Activated CD8-positive, alpha-beta T cell treated with anti-CD3 and anti-CD28 coated beads for 36 hours (primary cell): Measurements from ENCODE around the gene GIGYF2. TPM values are rescaled to one million over a fixed set of nuclear protein-coding genes. Genes with fewer than 3 reads are reported as not detected.

ENCODE experiments used
- ATAC-seq: fragments of 200-7000 bp; cut with Tn5 transposase; one replicate; pipeline ENCODE4 v1.10.0; 2021; ENCODE audit warnings: mild to moderate bottlenecking, moderate library complexity
- CTCF ChIA-PET: fragments of 350-600 bp; sonication (Branson Sonifier 250); formaldehyde crosslinking; loops from one replicate; lab custom pipeline; 2021; ENCODE audit warnings: antibody characterized with exemption; lab: Charles Lee
- POLR2A ChIA-PET: fragments of 350-600 bp; sonication (Branson Sonifier 250); formaldehyde crosslinking; loops from one replicate; lab custom pipeline; 2021; ENCODE audit warnings: antibody characterized with exemption; lab: Charles Lee
- DNase-seq: peaks from one replicate; pipeline ENCODE4 v3.0.0-alpha.2; 2020
- H3K27ac Mint-ChIP-seq: one replicate; pipeline ENCODE4 v1.8.0; 2021; ENCODE audit warnings: mild to moderate bottlenecking, mixed read lengths
- H3K27me3 Mint-ChIP-seq: one replicate; pipeline ENCODE4 v1.8.0; 2021; ENCODE audit warnings: mixed read lengths
- H3K36me3 Mint-ChIP-seq: one replicate; pipeline ENCODE4 v1.8.0; 2021; ENCODE audit warnings: low read depth, mixed read lengths
- H3K4me1 Mint-ChIP-seq: one replicate; pipeline ENCODE4 v1.8.0; 2021; ENCODE audit warnings: low read depth, mixed read lengths
- H3K4me3 Mint-ChIP-seq: one replicate; pipeline ENCODE4 v1.8.0; 2021; ENCODE audit warnings: mild to moderate bottlenecking, moderate library complexity, mixed read lengths
- H3K9me3 Mint-ChIP-seq: one replicate; pipeline ENCODE4 v1.8.0; 2021; ENCODE audit warnings: mixed read lengths
- intact Hi-C: fragments of 100-400 bp; cut with micrococcal nuclease; formaldehyde crosslinking; loops from one replicate; pipeline ENCODE4 v1.10.0; 2022
- total RNA-seq, 2 experiments: library from RNA; stranded (reverse); gene quantifications; one replicate each; pipeline ENCODE4 v1.2.3, GENCODE V29; 2021
- TF ChIP-seq, protein P1 (sequence below): fragments of 200-600 bp; IDR thresholded peaks from one replicate; pipeline ENCODE4 v1.8.0; 2022; ENCODE audit warnings: antibody characterized with exemption, mild to moderate bottlenecking

Gene GIGYF2
- total RNA-seq, 2 experiments from 2014 or later: 49.7 to 52.5 TPM

DNA sequence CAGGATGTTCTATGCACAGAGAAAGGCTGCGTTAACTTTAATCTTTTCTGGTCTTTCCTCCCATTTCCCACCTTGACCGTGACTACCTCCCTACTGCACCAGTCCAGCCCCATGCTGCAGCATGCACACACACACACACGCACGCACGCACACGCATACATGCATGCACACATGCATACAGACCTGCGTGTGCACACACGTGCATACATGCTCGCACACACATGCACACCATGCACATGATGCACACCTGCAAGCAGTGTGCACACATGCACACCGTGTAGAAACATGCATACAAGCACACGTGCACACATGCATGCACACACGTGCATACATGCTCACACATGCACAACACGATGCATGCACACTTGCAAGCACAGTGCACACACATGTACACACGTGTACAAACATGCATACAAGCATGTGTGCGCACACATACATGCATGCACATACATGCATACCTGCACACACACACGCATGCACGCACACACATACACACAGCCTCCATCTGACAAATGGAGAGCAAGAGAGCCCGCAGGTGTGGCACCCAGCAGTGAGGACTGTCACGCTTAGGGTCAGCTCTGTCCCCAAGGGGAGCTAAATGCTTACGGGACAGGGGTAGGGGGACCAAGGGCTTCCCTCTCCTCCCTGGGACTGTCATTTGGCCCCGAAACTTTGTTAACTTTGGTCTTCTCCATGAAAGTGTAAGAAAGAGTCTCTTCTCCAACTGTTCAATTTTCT lies 191.1 kb downstream of the GIGYF2 start:
- Mint-ChIP-seq H3K36me3 (no peaks in the 10 kb centered on the region), H3K27ac (no peak overlapping the region), H3K27me3 (peaks cover 11% of the 10 kb centered on the region), H3K4me3 (no peak overlapping the region), H3K4me1 (no peaks in the 10 kb centered on the region), H3K9me3 (no peaks in the 10 kb centered on the region)
- ATAC-seq (no peak), DNase-seq (no peak)
- TF ChIP-seq, protein P1, sequence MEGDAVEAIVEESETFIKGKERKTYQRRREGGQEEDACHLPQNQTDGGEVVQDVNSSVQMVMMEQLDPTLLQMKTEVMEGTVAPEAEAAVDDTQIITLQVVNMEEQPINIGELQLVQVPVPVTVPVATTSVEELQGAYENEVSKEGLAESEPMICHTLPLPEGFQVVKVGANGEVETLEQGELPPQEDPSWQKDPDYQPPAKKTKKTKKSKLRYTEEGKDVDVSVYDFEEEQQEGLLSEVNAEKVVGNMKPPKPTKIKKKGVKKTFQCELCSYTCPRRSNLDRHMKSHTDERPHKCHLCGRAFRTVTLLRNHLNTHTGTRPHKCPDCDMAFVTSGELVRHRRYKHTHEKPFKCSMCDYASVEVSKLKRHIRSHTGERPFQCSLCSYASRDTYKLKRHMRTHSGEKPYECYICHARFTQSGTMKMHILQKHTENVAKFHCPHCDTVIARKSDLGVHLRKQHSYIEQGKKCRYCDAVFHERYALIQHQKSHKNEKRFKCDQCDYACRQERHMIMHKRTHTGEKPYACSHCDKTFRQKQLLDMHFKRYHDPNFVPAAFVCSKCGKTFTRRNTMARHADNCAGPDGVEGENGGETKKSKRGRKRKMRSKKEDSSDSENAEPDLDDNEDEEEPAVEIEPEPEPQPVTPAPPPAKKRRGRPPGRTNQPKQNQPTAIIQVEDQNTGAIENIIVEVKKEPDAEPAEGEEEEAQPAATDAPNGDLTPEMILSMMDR: no peak
- CTCF ChIA-PET: no interaction called here
- POLR2A ChIA-PET: no interaction called here
- intact Hi-C loops: no loop called here

DNA sequence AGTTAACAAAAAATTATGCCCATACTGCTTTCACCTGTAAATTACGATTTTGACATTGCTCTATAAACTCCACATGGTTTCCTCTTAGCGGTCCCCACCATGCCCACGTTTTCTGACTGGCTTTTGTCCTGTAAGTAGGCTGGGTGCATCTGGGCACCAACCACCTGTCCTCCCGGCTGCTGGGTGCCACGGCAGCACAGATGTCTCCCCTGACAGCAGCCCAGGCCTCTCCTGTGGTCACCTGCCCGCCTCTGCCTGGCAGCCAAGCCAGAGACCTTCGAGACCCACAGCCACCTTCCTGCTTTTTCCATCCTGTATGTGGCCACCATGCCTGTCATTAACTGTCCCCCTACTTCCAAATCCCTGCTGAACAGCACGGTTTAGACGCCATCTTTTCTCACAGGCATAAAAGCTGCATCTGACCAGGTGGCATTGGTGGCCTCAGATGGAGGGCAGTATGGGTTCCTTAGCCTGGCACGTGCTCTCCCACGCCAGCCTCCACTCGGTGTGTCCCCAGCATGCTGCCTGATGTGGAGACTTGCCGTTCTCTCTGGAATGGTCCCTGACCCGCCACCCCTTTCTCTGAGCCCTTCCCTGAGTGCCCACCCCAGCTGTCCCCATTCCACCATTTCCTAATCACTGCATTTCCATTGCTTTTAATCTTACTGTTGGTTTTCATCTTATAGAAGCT lies 191.9 kb downstream of the GIGYF2 start:
- TF ChIP-seq, protein P1: no peak
- Mint-ChIP-seq H3K4me3 (no peak overlapping the region), H3K36me3 (no peaks in the 10 kb centered on the region), H3K27ac (no peak overlapping the region), H3K9me3 (no peaks in the 10 kb centered on the region), H3K4me1 (no peaks in the 10 kb centered on the region), H3K27me3 (peaks cover 11% of the 10 kb centered on the region)
- CTCF ChIA-PET: no interaction called here
- intact Hi-C loops: no loop called here
- POLR2A ChIA-PET: no interaction called here
- no peak for DNase-seq
- ATAC-seq: no peak

DNA sequence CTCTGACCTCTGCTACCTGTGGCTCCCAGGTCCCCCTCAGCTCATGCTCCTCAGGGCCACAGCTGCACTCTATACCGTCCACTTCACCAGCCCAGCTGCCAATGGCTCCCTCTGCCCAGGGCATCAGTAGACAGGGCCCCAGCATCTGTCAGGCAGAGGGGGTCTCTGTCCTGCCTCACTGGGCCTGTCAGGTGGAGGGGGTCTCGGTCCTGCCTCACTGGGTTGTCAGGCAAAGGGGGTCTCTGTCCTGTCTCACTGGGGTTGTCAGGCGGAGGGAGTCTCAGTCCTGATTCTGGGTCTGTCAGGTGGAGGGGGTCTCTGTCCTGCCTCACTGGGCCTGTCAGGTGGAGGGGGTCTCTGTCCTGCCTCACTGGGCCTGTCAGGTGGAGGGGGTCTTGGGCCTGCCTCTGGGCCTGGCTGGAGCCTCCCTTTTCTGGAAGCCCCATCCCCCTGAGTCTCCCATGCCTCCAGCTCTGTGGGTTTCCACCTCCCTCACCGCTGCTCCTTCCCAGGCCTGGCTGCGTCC lies 192.8 kb downstream of the GIGYF2 start:
- DNase-seq: no peak
- Mint-ChIP-seq H3K4me3 (no peak overlapping the region), H3K4me1 (no peaks in the 10 kb centered on the region), H3K27me3 (peaks cover 11% of the 10 kb centered on the region), H3K9me3 (no peaks in the 10 kb centered on the region), H3K36me3 (no peaks in the 10 kb centered on the region), H3K27ac (no peak overlapping the region)
- no peak for ATAC-seq
- intact Hi-C loops: no loop called here
- POLR2A ChIA-PET: no interaction called here
- TF ChIP-seq, protein P1: no peak
- CTCF ChIA-PET: no interaction called here

DNA sequence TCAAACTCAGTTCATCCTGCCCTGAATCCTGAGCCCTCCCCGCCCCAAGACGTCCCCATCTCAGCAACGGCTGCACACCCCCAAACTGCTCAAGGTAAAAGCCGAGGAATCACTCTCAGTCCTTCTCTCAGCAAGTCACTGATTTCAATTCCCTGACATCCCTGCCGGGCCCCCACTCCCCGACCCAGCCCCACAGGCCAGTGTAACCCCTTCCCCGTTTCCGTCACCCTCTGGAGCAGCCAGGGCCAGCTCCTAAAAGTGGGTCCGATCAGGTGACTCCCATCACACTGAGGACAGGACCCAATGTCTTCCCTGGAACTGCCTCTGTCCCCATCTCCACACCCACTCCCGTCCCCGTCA lies 193.4 kb downstream of the GIGYF2 start:
- intact Hi-C loops: no loop called here
- peaks cover 11% of the 10 kb centered on the region for H3K27me3 Mint-ChIP-seq
- no peaks in the 10 kb centered on the region for H3K4me1 Mint-ChIP-seq
- H3K4me3 Mint-ChIP-seq: no peak overlapping the region
- no peaks in the 10 kb centered on the region for H3K9me3 Mint-ChIP-seq
- DNase-seq: no peak
- H3K36me3 Mint-ChIP-seq: no peaks in the 10 kb centered on the region
- ChIA-PET CTCF (interaction anchor here (1.0 kb wide), 1 partner anchor 163 kb away, joined by 3 read pairs; no protein-coding TSS in a partner anchor), POLR2A (no interaction called here)
- ATAC-seq: no peak
- TF ChIP-seq, protein P1: no peak
- H3K27ac Mint-ChIP-seq: no peak overlapping the region
